Placental epithelial cell (primary cell): Measurements from ENCODE around the gene PPCDC. TPM values are rescaled to one million over a fixed set of nuclear protein-coding genes. Genes with fewer than 3 reads are reported as not detected.

ENCODE experiments used
- small RNA-seq: library from RNA; depleted of rRNA; stranded (forward); fragments of <200 nt; gene quantifications from one replicate; pipeline ENCODE3, GENCODE V24; 2012
- total RNA-seq: library from RNA; depleted of rRNA; stranded (reverse); fragments of >200 nt; gene quantifications from 2 replicates; pipeline ENCODE4 v1.2.3, GENCODE V29; 2012

Gene PPCDC, protein sequence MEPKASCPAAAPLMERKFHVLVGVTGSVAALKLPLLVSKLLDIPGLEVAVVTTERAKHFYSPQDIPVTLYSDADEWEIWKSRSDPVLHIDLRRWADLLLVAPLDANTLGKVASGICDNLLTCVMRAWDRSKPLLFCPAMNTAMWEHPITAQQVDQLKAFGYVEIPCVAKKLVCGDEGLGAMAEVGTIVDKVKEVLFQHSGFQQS
- 11.2 and 12.2 TPM in 2 replicates for total RNA-seq

DNA sequence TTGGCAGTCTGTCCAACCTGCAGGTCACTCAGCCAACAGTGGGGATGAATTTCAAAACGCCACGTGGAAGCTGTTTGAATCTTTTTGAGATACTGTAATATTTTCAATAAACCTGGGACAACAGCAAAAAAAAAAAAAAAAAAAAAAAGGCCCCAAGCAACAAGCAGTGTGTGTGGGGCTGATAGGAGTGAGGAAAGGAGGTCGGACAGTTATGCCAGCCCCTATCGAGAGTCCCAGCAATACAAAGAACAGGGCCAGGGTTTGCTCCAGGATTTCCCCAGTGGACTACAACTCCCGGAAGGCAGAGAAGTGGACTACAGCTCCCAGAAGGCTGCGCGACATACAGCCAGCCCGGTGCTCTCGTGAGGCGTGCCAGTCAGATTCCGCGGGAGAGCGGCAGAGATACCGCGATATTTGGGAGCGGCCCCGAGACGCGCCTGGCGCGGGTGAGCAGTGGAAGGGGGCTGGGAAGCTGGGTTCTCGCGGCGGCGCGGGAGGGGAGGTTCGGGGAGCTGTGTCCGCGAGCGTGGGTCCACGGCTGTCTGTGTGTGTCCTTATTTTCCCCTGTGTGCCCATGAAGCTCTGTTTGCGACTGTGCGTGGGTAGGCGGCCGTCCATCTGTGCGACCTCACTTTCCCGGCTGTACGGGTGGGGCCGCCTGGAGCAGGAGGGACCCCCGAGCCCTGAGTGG is at the start of gene PPCDC:
Gene PPCDC (plus strand): TSS at position 410 of the 691 bp plus-strand sequence. CDS start 4,729 bp downstream, outside the sequence.

DNA sequence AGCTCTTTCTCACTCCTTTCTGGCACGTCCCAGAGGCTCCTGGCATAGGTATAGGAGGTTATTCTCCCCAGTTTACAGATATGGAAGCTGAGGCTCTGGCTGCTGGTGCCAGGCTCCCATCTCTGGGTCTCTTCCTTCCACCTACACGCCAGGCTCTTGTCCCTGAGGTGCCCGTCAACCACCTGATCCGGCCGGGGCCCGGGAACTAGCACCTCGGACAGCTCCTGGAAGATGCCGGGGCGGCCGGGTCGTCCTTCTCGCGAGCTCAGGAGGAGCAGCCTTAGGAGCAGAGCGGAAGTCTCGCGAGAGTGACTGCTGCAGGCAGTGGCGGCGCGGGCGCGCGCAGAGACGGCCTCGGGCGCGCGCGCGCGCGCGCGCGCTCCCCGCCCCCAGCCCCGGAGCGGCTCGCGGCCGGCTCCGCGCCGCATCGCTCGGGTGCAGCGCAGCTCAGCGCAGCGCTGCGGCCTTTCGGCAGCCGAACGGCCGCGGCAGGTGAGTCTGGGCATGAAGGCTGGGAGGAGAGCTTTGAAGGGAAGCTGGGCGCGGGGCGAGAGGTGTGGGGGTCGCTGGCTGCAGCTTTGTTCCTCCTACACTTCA is 28.1 kb upstream of the PPCDC start, which contains the start of gene SCAMP5:
Gene SCAMP5 (plus strand): TSS at position 382 of the 597 bp plus-strand sequence. CDS start 16,277 bp downstream, outside the sequence.

Small RNAs within 50 kb of the gene (small RNA-seq; reads per million reads assigned to genes)
- gene AC015720.1 (not detected), gene RF00019 (not detected)

Other genes starting within 250 kb of the PPCDC start
- 20.3 and 27.1 TPM in 2 replicates for gene CSK, start 241.5 kb upstream of the PPCDC start, total RNA-seq
- gene LMAN1L, start 210.8 kb upstream of the PPCDC start, total RNA-seq: 0.11 TPM in 1 of 2 replicates, not detected in the other
- gene CPLX3, start 197.0 kb upstream of the PPCDC start, total RNA-seq: not detected in 2 replicates
- gene ULK3, start 180.4 kb upstream of the PPCDC start, total RNA-seq: 6.3 and 8.2 TPM in 2 replicates
- gene SCAMP2, start 150.2 kb upstream of the PPCDC start, total RNA-seq: 29.8 and 54.7 TPM in 2 replicates
- 36.5 and 63.0 TPM in 2 replicates for gene MPI, start 133.5 kb upstream of the PPCDC start, total RNA-seq
- gene FAM219B, start 116.7 kb upstream of the PPCDC start, total RNA-seq: 30.1 and 31.4 TPM in 2 replicates
- 23.9 and 32.9 TPM in 2 replicates for gene COX5A, start 85.5 kb upstream of the PPCDC start, total RNA-seq
- gene RPP25, start 66.8 kb upstream of the PPCDC start, total RNA-seq: 0.98 and 2.0 TPM in 2 replicates
- gene SCAMP5, start 28.0 kb upstream of the PPCDC start, total RNA-seq: 0.39 and 0.87 TPM in 2 replicates
- gene C15orf39, start 178.3 kb downstream of the PPCDC start, total RNA-seq: 13.1 and 14.5 TPM in 2 replicates
- not detected in 2 replicates for gene GOLGA6C, start 234.7 kb downstream of the PPCDC start, total RNA-seq